CD4-positive, alpha-beta T cell treated with Interferon alpha-2 for 1 hour (primary cell): ENCODE measurements around the gene TTLL12.

Experiments used
- DNase-seq, 2 donors: peaks; one replicate each; pipeline ENCODE4 v3.0.0-alpha.2; 2020 to 2022

TTLL12 gene

DNA sequence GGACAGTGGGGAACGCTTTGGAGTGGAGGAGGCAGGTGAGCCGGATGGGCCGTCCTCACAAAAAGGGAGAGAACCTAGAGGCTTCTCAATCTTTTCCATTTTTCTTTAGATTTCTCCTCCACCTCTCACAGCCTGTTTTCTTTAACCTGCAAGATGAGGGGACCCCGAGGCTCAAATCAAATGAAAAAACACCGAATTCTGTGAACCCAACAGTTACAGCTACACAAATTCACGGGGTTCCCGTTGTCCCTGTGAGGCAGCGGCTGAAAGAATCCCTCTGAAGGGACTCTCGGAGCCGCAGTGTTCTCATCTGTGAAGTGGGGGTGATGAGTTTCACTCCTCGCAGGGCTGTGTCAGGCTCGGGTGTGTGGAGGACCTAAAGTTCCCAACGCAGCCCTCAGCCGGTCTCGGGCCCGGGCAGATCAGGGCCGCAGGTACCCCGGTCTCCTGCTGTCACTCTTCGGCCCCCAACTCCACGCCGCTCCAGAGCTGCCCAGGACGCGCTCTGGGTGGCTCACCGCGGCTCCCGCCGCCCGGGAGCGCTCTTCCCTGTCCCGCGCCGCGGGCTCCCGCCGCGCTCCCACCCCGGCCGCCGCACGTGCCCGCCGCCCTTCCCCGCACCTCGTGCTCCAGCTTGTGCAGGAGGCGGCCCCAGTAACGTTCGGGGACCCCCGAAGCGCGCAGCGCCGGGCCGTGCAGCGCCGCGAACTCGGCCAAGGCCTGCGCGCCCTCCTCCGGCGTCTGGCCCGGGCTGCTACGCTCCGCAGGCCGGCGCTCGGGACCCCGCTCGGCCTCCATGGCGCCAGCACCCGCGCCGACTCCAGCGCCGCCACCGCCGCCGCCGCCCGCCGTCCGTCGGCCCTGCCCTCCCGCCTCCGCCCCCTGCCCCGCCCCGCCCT, at the start of gene TTLL12:
Gene TTLL12 (minus strand): TSS at position 863 of the 899 bp plus-strand sequence. CDS start 65 bp downstream, at position 798.
- DNase-seq, result peak; percentile 52 to 71

GRCh38 chr22:43235445-43236409, 48.8 kb upstream of the TTLL12 start:
- no peak for DNase-seq

DNA sequence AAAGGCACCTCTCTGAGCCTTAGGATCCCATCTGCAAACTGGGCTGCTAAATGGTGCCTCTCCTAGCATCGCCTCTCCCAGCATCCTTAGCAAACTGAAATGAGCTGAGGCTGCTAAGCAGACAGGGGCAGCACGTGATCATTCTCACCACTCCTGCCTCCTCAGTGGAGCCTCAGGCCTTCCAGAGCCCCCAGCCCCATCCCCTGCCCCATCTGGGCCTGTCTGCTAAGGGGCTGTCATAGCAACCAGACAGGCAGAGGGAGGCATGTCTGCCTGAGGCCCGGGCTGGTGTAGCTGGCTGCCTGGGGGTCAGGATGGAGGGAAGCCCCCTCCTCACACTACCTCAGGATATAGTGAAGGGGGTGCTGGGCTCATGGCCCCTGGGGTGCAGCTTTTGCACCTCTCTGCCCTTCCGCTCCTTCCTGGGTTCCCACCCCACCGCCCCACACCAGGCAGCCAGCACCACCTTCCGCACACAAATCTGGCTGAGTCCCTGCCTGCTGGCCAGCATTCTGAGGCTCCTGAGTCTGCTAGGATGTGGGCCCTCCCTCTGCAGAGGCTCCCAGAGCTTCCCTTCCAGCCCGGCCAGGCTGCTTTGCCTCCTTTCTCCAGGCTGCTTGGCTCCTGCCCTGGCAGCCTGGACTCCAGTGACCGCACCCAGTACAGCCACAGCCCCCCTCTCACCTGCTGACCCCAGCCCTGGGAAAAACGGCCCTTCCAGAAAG, 47.5 kb upstream of the TTLL12 start:
- DNase-seq, result no peak

DNA sequence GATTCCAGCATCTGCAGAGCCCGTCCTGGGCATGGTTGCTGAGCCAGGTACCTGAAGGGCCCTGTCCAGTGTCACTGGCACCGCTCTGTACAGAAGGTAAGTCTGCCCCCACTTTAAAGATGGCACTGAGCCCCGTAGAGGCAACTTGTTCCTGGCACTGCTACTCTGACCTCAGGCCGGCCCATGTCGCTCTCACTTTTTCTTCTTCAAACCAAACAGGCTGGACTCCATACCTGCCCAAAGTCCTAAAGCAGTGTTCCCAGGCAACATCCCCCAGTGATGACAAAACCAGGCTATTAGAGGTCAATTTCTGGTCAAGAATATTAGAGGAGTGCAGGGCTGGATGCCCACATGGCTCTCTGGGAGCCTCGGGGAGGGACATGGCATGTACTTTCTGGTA, 46.6 kb upstream of the TTLL12 start:
- DNase-seq, result no peak

- DNase-seq, result no peak
Observed at GRCh38 chr22:43232445-43232844, 45.5 kb upstream of the TTLL12 start.

GRCh38 chr22:43231724-43232034, 44.7 kb upstream of the TTLL12 start:
- no peak for DNase-seq

GRCh38 chr22:43230971-43231723, 44.2 kb upstream of the TTLL12 start:
- peak; percentile 42 to 68 for DNase-seq

DNA sequence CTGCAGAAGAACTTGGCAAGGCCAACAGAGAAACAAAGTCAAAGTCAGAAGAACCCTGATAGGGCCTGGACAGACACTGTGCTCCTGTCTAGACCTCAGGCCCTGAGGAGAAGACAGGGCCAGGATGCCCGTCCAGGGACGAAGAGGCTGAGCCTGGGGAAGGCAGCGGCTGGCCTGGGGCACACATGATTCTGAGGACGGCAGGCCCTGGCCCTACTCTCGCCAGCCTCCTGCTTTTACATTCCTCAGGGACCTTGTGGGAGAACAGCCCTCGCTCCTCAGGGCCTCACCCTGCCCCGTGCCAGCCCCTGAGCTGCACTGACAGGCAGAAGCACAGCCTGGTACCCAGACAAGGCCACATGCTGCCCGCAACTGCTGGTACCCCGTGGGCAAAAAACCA, 43.6 kb upstream of the TTLL12 start:
- DNase-seq, result no peak

GRCh38 chr22:43228863-43229262, 41.9 kb upstream of the TTLL12 start:
- no peak for DNase-seq

- peak in 1 of 2 donors; percentile 15 for DNase-seq
Observed at GRCh38 chr22:43228330-43228729, 41.4 kb upstream of the TTLL12 start.

- no peak for DNase-seq
Observed at GRCh38 chr22:43227239-43227630, 40.3 kb upstream of the TTLL12 start.

GRCh38 chr22:43226377-43227238, 39.7 kb upstream of the TTLL12 start:
- DNase-seq, result no peak

DNA sequence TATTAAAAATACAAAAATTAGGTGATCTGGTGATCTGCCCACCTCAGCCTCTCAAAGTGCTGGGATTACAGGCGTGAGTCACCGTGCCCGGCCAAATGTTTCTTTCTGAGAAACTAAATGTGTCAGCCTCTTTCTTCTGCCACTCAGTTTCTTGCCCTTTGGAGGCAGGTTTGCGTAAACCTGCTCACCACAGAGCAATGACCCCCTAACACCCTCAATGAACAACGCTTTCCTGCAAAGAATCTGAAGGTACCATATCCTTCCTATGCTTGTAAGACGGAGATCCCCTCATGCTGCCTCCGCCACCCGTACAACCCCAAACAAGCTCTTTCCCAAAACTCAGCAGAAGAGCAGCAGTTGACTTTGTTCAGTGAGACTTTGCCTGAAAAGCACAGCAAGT, 38.7 kb upstream of the TTLL12 start:
- DNase-seq, result no peak

GRCh38 chr22:43222987-43223386, 36.1 kb upstream of the TTLL12 start:
- no peak for DNase-seq

GRCh38 chr22:43222262-43222661, 35.3 kb upstream of the TTLL12 start:
- no peak for DNase-seq

- no peak for DNase-seq
Observed at GRCh38 chr22:43220625-43221380, 33.9 kb upstream of the TTLL12 start.

- no peak for DNase-seq
Observed at GRCh38 chr22:43218786-43219185, 31.9 kb upstream of the TTLL12 start.

DNA sequence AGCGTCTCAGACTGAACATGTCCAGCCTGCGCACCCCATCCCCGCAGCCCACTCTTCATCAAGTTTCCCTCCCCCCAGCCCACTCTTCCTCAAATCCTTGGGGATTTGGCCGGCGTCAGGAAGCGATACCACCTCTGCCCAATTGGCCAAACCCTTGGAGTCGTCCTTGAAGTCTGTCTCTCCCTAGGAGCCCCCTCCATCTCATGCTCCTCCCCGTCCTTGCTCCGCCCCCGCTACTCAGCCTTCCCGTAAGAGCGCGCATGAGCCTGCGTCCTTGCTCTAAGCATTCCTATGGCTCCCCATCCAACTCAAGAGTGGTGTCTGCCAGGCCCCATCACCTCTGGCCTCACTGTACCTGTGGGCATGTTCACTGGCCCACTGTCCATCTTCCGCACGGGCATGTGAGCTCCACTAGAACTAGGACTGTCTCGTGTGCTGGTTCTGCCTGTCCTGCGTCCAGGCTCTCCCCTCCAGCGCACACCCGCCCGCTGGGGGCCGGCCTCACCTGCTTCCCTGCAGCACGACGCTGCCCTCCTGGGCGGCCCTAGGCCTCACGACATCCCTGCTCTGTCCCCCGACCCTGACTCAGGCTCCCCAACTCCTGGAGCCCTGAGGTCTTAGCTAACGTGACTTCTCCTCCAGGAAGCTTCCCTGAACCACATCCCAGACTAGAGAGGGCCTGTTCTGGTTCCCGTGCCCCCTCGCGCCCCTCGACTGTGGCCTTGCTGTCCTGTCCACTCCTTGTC, 30.5 kb upstream of the TTLL12 start:
- DNase-seq, result no peak

GRCh38 chr22:43216738-43217137, 29.8 kb upstream of the TTLL12 start:
- DNase-seq, result no peak

- DNase-seq, result no peak
Observed at GRCh38 chr22:43213962-43214361, 27.0 kb upstream of the TTLL12 start.
